SU-DHL-6 (cell line): ENCODE data around the gene SCN8A.

Source experiments
- H2AFZ ChIP-seq: fragments of 200-600 bp; sonication (generic); 2 replicates; pipeline ENCODE4 v1.6.1; 2014; ENCODE audit warnings: low read depth, mild to moderate bottlenecking, moderate library complexity, mixed read lengths, antibody characterized with exemption, low read length; ENCODE audit not compliant: severe bottlenecking
- H3F3A ChIP-seq: fragments of 200-600 bp; shearing (Covaris generic); 2 replicates; pipeline ENCODE4 v1.6.0; 2016; ENCODE audit warnings: antibody characterized with exemption, mild to moderate bottlenecking; ENCODE audit not compliant: insufficient read depth
- H3K27ac ChIP-seq: fragments of 200-600 bp; sonication (generic); 2 replicates; pipeline ENCODE4 v1.5.1; 2016; ENCODE audit warnings: low read depth, mild to moderate bottlenecking, low read length, moderate library complexity, mixed read lengths
- H3K27me3 ChIP-seq: fragments of 200-600 bp; sonication (generic), shearing (Covaris generic); 2 replicates; pipeline ENCODE4 v1.6.0; 2014; ENCODE audit warnings: mild to moderate bottlenecking, low read length
- H3K36me3 ChIP-seq: fragments of 200-600 bp; sonication (generic); 2 replicates; pipeline ENCODE4 v1.6.1; 2014; ENCODE audit warnings: mild to moderate bottlenecking, low read length, mixed read lengths
- H3K4me2 ChIP-seq: fragments of 300-600, 200-600 bp; shearing (Covaris generic), sonication (generic); 2 replicates; pipeline ENCODE4 v1.6.0; 2014; ENCODE audit warnings: low read length, low read depth, mild to moderate bottlenecking; ENCODE audit not compliant: poor library complexity, severe bottlenecking
- H3K4me3 ChIP-seq: fragments of 200-600 bp; sonication (generic); 2 replicates; pipeline ENCODE4 v1.5.1; 2014; ENCODE audit warnings: antibody characterized with exemption, low read length, mild to moderate bottlenecking, mixed read lengths; ENCODE audit not compliant: insufficient read depth, poor library complexity, severe bottlenecking
- H3K79me2 ChIP-seq: fragments of 200-600 bp; sonication (generic); 2 replicates; pipeline ENCODE4 v1.6.1; 2014; ENCODE audit warnings: mild to moderate bottlenecking, low read length, moderate library complexity; ENCODE audit not compliant: insufficient read depth
- H3K9ac ChIP-seq: fragments of 200-600 bp; sonication (generic); 2 replicates; pipeline ENCODE4 v1.7.0; 2014; ENCODE audit warnings: mild to moderate bottlenecking, low read length
- H3K9me2 ChIP-seq: fragments of 200-600 bp; sonication (generic); replicated peaks from 2 replicates; pipeline ENCODE4 v1.6.1; 2014; ENCODE audit warnings: low read length; ENCODE audit not compliant: insufficient read depth
- H3K9me3 ChIP-seq: fragments of 200-600 bp; sonication (generic); 2 replicates; pipeline ENCODE4 v1.6.1; 2014; ENCODE audit warnings: low read length, mixed read lengths; ENCODE audit not compliant: insufficient read depth
- H4K20me1 ChIP-seq: fragments of 200-600 bp; sonication (generic); 2 replicates; pipeline ENCODE4 v1.6.1; 2014; ENCODE audit warnings: low read depth, mild to moderate bottlenecking, antibody characterized with exemption, low read length, moderate library complexity, mixed read lengths
- CTCF ChIP-seq: fragments of 200-600 bp; sonication (generic); IDR thresholded peaks from one replicate; pipeline ENCODE4 v1.5.1; 2017; ENCODE audit warnings: antibody characterized with exemption, mild to moderate bottlenecking, low read length, moderate library complexity; ENCODE audit not compliant: insufficient read depth, poor library complexity, severe bottlenecking
- EZH2phosphoT487 ChIP-seq: fragments of 200-600 bp; sonication (generic), shearing (Covaris generic); conservative IDR thresholded peaks from 2 replicates; pipeline ENCODE4 v1.6.1; 2018; ENCODE audit warnings: mild to moderate bottlenecking, antibody characterized with exemption, low read length, moderate library complexity, mixed read lengths

Gene SCN8A

GRCh38 chr12:51801027-51801426 is 210.0 kb downstream of the SCN8A start:
- Histone ChIP-seq H4K20me1 (no peaks in the 10 kb centered on the region), H3K9me2 (no peaks in the 10 kb centered on the region), H3K27me3 (no peaks in the 10 kb centered on the region), H3F3A (no peaks in the 10 kb centered on the region), H3K9me3 (no peaks in the 10 kb centered on the region), H3K79me2 (no peaks in the 10 kb centered on the region), H3K36me3 (no peaks in the 10 kb centered on the region), H3K9ac (no peak overlapping the region), H3K4me3 (no peak overlapping the region), H3K4me2 (no peak overlapping the region), H2AFZ (no peak overlapping the region), H3K27ac (no peak overlapping the region)
- TF ChIP-seq EZH2phosphoT487 (no peak), CTCF (no peak)

- Histone ChIP-seq H4K20me1 (no peaks in the 10 kb centered on the region), H3K27ac (no peak overlapping the region), H3K36me3 (no peaks in the 10 kb centered on the region), H3K27me3 (no peaks in the 10 kb centered on the region), H3K79me2 (no peaks in the 10 kb centered on the region), H3F3A (no peaks in the 10 kb centered on the region), H3K4me2 (no peak overlapping the region), H3K4me3 (no peak overlapping the region), H3K9me2 (no peaks in the 10 kb centered on the region), H3K9me3 (no peaks in the 10 kb centered on the region), H2AFZ (no peak overlapping the region), H3K9ac (no peak overlapping the region)
- TF ChIP-seq EZH2phosphoT487 (no peak), CTCF (no peak)
These were observed 215.9 kb downstream of the SCN8A start for GRCh38 chr12:51806896-51807295.

GRCh38 chr12:51809193-51809592 is 218.2 kb downstream of the SCN8A start:
- Histone ChIP-seq H3K27me3 (no peaks in the 10 kb centered on the region), H3K27ac (no peak overlapping the region), H2AFZ (no peak overlapping the region), H3K79me2 (no peaks in the 10 kb centered on the region), H3K36me3 (no peaks in the 10 kb centered on the region), H3F3A (no peaks in the 10 kb centered on the region), H3K9me2 (no peaks in the 10 kb centered on the region), H3K9me3 (no peaks in the 10 kb centered on the region), H4K20me1 (no peaks in the 10 kb centered on the region), H3K4me2 (no peak overlapping the region), H3K9ac (no peak overlapping the region), H3K4me3 (no peak overlapping the region)
- TF ChIP-seq CTCF (no peak), EZH2phosphoT487 (no peak)
